Measurements from ENCODE around the gene PTPRK. TPM values are rescaled to one million over a fixed set of nuclear protein-coding genes. Genes with fewer than 3 reads are reported as not detected.

Gene PTPRK
- polyA plus RNA-seq, 1 experiment = 37.8 TPM

GRCh38 chr6:128135325-128135724, 385.1 kb downstream of the PTPRK start:
- CTCF ChIA-PET = no interaction called here
- POLR2A ChIA-PET = no interaction called here
- Histone ChIP-seq H3K9me3 (ENCODE audit: control insufficient read depth, insufficient read depth, low read length) (no peaks in the 10 kb centered on the region), H3K27me3 (ENCODE audit: control insufficient read depth, insufficient read depth, low read length) (no peaks in the 10 kb centered on the region), H3K4me3 (ENCODE audit: low read depth, low read length) (no peak overlapping the region), H3K27ac (ENCODE audit: low read depth, low read length) (no peak overlapping the region)
- DNase-seq (ENCODE audit: low read depth, low spot score) = no peak
- TF ChIP-seq CTCF (IDR thresholded peaks at IDR 0.05; ENCODE audit: low read depth, low read length) = no peak

- ChIA-PET POLR2A (no interaction called here), CTCF (no interaction called here)
- Histone ChIP-seq H3K27ac (ENCODE audit: low read depth, low read length) (no peak overlapping the region), H3K27me3 (ENCODE audit: control insufficient read depth, insufficient read depth, low read length) (no peaks in the 10 kb centered on the region), H3K4me3 (ENCODE audit: low read depth, low read length) (no peak overlapping the region), H3K9me3 (ENCODE audit: control insufficient read depth, insufficient read depth, low read length) (no peaks in the 10 kb centered on the region)
- no peak for TF ChIP-seq CTCF (IDR thresholded peaks at IDR 0.05; ENCODE audit: low read depth, low read length)
- no peak for DNase-seq (ENCODE audit: low read depth, low spot score)
These were observed 388.8 kb downstream of the PTPRK start for GRCh38 chr6:128131566-128131965.

- no peak for TF ChIP-seq CTCF (IDR thresholded peaks at IDR 0.05; ENCODE audit: low read depth, low read length)
- Histone ChIP-seq H3K4me3 (ENCODE audit: low read depth, low read length) (no peak overlapping the region), H3K27me3 (ENCODE audit: control insufficient read depth, insufficient read depth, low read length) (no peaks in the 10 kb centered on the region), H3K9me3 (ENCODE audit: control insufficient read depth, insufficient read depth, low read length) (no peaks in the 10 kb centered on the region), H3K27ac (ENCODE audit: low read depth, low read length) (no peak overlapping the region)
- ChIA-PET POLR2A (no interaction called here), CTCF (no interaction called here)
- DNase-seq (ENCODE audit: low read depth, low spot score) = no peak
These were observed 389.4 kb downstream of the PTPRK start for GRCh38 chr6:128131036-128131435.

- Histone ChIP-seq H3K4me3 (ENCODE audit: low read depth, low read length) (no peak overlapping the region), H3K27ac (ENCODE audit: low read depth, low read length) (no peak overlapping the region), H3K9me3 (ENCODE audit: control insufficient read depth, insufficient read depth, low read length) (no peaks in the 10 kb centered on the region), H3K27me3 (ENCODE audit: control insufficient read depth, insufficient read depth, low read length) (no peaks in the 10 kb centered on the region)
- CTCF ChIA-PET = no interaction called here
- no peak for DNase-seq (ENCODE audit: low read depth, low spot score)
- TF ChIP-seq CTCF (IDR thresholded peaks at IDR 0.05; ENCODE audit: low read depth, low read length) = no peak
- POLR2A ChIA-PET = no interaction called here
These were observed 390.7 kb downstream of the PTPRK start for GRCh38 chr6:128129679-128130078.

- CTCF ChIA-PET = interaction anchor here (1.0 kb wide), 1 partner anchor 272 kb away, joined by 3 read pairs; no protein-coding TSS in a partner anchor
These were observed 392.7 kb downstream of the PTPRK start for GRCh38 chr6:128127650-128128049.

More at GRCh38 chr6:128127650-128128049, 392.7 kb downstream of the PTPRK start:
- no peak for TF ChIP-seq CTCF (IDR thresholded peaks at IDR 0.05; ENCODE audit: low read depth, low read length)
- no peak overlapping the region for H3K27ac ChIP-seq (ENCODE audit: low read depth, low read length)
- no peaks in the 10 kb centered on the region for H3K27me3 ChIP-seq (ENCODE audit: control insufficient read depth, insufficient read depth, low read length)
- H3K4me3 ChIP-seq (ENCODE audit: low read depth, low read length) = no peak overlapping the region
- POLR2A ChIA-PET = no interaction called here
- DNase-seq (ENCODE audit: low read depth, low spot score) = no peak
- no peaks in the 10 kb centered on the region for H3K9me3 ChIP-seq (ENCODE audit: control insufficient read depth, insufficient read depth, low read length)
